Fibroblast of skin of right quadriceps (primary cell): ENCODE results near the gene RNF144A.
"Not testable (repeated sequence)": the region's sequence is repeated elsewhere in the genome, so short reads cannot be mapped to it uniquely, and the experiment has no call there.

Experiments
- DNase-seq: peaks from one replicate; pipeline ENCODE4 v3.0.0-alpha.2; 2013

Gene RNF144A, protein sequence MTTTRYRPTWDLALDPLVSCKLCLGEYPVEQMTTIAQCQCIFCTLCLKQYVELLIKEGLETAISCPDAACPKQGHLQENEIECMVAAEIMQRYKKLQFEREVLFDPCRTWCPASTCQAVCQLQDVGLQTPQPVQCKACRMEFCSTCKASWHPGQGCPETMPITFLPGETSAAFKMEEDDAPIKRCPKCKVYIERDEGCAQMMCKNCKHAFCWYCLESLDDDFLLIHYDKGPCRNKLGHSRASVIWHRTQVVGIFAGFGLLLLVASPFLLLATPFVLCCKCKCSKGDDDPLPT

DNA sequence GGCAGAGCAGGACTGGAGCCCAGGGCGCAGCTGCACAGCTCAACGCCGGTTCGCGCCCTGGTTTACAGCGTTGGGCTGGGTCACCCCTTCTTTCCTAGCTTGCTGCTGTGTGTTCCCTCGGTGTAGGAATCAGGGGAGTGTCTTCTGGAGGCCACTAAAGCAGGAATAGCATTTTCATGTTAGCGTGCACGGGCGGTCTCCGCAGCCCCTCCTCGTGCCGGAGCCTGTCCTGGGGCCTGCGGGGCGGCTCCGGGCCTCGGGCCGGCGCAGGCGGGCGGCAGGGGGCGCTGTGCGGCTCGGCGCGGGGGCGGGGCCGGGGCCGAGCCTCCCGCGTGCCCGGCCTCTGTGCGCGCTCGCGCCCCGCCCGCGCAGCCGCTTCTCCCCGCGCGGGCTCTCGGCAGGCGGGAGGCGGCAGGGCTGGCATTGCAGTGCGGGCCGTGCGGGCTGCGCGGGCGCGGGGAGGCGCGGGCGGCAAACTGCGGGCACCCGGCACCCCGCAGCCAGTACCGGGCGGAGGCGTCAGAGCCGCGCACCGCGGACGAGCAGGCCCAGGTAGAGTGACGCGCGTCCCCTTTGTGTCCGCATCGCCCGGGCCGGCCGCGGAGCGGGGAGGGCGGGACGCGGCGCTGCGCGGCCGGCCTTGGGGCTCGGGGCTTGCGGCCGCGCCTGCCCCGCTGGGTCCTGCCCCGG, at the start of gene RNF144A:
RNF144A (plus strand) TSS at position 342 of the 690 bp plus-strand sequence. CDS start 79,515 bp downstream, outside the sequence.
- peak; percentile 49 for DNase-seq

DNA sequence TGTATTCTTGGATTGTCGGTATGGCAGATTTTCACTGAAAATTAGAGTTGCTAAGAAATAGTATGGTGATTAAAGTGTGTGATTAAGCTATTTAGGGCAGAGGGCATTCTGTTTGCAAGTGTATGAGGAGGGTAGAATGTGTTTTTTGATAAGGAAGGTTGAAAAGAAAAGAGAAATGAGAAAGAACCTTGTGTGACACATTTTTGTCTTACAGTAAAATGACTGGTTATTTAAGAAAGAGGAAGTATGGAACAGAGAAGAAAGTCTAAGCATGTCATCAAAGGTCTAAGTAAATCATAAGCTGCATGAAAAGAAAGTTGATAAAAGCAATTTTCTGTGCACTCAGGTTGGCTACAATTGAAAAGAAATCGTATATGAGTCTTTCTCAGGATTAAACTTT, 44.8 kb upstream of the RNF144A start:
- no peak for DNase-seq

DNA sequence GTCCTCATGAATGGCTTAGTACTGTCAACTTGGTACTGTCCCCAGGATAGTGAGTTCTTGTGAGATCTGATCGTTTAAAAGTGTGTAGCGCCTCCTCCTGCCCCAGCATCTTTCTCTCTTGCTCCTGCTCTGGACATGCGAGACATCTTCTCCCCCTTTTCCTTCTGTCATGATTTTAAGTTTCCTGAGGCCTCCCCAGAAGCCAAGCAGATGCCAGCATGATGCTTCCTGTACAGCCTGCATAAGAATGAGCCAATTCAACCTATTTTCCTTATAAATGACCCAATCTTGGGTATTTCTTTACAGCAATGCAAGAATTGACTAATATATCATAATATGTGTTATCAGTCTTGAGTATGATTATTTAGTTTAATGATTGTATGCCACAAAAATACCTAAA, 43.2 kb upstream of the RNF144A start:
- no peak for DNase-seq

DNA sequence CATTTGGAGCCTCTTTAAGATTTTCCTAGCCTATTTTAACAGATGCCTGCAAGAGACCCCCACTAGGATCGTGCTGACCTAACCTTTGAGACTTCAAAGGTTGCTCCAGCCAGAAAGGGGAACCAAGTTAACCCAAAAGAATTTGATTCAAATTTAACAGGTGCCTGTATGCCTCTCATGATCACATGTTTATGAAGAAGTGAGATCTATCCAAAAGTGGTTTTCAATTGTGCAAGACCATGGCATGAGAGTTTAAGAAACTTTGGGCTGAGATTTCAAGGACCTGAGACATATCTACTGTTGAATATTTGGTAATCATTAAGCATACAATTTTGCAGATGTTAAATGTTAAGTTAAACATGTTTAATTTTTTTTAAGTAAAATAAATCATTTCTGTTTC, 40.9 kb upstream of the RNF144A start:
- DNase-seq: no peak

DNA sequence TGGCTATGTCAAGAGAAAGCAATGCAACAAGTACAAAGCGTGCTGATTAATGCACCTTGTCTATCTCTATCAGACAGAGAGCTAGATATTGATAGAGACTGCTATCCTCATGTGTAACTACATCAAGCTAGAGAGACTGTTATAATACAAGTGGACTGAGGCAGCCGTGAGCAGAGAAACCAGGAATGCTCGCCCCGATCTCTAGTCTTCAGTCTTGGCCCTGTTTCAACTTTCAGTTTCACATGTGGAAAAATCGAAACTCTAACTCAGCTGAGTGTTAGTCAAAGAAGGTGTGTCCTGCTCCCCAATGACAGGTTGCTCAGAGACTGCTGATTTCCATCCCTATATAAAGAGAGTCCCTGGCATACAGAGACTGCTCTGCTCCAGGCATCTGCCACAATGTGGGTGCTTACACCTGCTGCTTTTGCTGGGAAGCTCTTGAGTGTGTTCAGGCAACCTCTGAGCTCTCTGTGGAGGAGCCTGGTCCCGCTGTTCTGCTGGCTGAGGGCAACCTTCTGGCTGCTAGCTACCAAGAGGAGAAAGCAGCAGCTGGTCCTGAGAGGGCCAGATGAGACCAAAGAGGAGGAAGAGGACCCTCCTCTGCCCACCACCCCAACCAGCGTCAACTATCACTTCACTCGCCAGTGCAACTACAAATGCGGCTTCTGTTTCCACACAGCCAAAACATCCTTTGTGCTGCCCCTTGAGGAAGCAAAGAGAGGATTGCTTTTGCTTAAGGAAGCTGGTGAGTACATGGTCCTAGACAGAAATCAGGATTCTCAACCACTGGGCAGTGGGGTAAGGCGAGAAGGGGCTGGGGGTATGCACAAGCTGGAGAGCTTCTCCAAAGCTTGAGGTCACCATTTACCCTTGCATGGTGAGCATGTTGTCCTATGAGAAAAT, 39.6 kb upstream of the RNF144A start, which contains the start of gene RSAD2:
RSAD2 (plus strand) TSS at position 376 of the 903 bp plus-strand sequence; CDS start at position 400, 24 bp downstream.
- peak; percentile 25 for DNase-seq

DNA sequence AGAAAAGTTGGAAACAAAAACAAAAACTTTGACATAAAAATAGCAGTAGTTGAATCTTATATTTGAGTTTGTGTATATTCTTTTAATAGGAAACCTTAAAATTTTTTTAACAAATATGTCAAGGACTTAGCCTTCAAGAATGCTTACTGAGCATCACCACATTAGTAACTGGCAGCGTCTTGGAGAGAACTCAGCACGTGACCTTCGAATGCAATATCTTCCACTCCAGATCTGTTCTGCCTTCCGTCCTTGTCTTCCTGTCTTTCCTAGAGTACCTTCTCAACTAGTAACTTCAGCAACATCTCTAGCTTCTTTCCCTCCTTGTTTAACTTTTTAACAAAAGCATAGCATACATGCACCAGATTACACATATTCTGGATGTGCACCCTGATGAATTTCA, 38.7 kb upstream of the RNF144A start:
- no peak for DNase-seq

DNA sequence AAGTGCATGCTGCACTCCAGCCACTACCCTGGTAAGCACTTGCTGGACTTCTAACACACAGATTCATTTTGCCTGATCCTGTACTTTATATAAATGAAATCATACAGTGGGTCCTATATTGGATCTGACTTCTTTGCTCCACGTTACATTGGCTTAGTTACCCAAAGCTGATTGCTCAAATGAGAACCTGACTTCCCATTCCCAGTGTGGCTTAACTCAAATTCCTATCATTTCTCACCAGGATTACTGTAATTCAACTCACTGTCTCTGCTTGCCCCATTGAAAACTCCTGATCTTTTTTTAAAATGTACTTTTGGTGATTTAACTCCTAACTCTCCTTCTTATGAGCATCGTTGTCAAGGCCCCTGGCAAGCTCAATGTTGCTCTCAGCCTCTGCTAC, 38.2 kb upstream of the RNF144A start:
- no peak for DNase-seq

DNA sequence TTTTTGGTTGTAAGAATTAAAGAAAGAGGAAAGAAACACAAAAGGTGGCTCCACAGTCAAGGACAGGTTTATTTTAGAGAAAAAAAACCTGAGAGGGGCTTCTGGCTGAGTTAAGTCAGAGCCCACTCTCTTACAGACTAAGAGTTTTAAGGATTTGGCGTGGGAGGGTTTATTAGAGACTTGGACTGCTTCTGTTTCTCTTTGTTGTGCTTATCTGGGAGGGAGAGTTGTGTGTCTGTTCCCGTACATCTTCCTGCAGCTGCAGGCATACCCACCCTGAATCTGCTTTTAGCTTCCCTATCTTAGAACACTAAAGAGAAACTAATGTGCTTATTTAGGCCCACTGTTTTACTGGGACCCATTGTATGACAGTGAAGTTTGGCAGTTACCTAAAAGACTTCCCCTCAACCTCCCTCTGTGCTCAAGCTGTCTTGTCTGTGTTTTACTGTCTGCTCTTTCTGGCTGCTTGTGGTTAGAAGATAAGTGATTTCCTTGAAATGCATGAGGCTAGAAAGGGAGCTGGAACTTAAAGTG, 36.9 kb upstream of the RNF144A start:
- DNase-seq: no peak

DNA sequence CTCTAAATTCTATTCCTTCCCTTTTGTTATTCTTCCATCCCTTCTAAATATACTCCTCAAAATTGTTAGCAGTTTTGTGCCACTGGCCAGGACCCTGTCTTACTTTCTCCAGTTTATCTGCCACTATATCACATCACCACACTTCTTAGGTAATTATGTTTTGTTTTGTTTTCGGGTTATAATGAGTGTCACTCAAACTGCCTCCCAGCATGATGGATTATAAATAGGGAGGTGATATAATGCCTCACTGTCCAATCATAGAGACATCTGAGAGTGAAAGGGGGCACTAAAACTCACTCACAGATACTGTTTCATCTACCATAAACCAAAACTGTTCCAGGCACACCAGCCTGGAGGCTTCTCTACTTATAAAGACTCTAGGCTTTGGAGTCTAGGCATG, 36.2 kb upstream of the RNF144A start:
- no peak for DNase-seq

DNA sequence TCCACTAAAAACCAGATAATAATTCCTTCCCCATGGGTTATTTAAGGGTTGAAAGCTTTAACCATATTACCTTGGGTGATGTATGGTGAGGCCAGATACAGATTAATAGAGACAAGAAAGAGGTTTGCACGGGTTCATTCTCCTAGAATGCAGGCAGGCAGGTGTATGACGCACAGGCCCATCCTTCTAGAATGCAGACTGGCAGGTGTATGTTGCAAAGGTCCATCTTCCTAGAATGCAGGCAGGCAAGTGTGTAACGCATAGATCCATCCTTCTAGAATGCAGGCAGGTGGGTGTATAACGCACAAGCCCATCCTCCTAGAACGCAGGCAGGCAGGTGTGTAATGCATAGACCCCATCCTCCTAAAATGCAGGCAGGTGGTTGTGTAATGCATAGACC, 35.7 kb upstream of the RNF144A start:
- DNase-seq: no peak

DNA sequence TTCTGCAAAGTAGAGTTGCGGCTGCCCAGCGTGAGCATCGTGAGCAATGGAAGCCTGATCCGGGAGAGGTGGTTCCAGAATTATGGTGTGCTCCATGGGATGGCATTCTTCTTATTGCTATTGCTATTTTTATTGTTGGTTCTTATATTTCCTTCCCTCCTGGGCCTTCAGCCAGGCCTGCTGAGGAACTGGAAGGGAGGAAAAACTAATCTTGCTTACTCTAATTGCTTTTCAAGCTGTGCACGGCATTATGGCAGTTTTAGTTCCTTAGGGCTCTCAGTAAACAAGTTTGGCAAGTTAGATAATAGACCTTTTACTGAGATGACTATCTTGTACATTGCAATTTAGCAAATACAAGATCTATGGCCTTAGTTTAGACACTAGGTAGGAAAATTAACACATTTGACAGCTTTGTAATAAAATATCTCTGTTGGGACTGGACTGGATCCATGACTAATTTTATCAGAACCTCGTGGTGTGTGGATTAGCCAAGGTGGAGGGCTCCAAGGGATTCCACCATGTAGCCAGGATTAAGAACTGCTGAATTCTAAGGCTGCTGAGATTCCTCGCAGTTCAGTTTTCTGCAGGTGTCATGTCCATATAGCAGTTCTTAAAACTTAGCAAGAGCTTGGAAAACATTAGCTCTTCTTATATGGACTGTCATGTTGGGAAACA, 33.6 kb upstream of the RNF144A start:
- no peak for DNase-seq

DNA sequence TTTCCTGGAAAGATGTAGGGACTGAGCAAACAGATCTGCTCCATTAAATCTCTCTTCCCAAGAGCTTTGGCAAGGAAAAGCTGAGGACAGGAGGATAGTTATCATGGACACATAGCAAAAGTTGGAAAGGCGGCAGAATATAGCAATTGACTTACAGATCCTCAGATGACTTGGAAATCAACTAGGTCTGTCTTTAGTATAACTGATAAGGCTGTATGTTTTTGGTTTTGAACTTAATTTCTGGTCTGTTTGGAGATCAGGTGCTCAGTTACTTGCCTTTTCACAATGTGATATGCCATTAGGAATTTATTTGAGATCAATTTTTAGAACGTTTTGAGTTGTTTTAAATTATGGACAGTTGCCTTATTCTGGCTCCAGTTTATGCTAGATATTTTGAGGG, 31.7 kb upstream of the RNF144A start:
- no peak for DNase-seq

DNA sequence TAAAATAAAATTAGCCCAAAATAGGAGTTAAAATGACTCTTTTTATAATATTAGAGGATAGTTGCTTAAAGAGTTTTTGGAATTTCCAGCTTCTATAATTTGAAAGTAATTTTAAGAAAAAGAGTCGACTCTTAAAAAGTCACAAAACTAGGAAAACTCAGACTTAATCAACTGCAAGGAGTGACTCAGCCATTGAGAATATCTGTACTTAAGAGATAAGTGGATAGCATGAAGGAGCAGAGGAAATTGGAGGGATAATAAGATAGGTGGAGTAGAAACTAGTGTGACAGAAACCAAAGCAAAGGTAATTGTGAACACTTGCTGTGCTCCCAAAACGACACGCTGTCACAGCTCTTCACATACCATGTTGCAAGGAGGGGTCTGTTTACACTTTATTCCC, 31.2 kb upstream of the RNF144A start:
- no peak for DNase-seq

DNA sequence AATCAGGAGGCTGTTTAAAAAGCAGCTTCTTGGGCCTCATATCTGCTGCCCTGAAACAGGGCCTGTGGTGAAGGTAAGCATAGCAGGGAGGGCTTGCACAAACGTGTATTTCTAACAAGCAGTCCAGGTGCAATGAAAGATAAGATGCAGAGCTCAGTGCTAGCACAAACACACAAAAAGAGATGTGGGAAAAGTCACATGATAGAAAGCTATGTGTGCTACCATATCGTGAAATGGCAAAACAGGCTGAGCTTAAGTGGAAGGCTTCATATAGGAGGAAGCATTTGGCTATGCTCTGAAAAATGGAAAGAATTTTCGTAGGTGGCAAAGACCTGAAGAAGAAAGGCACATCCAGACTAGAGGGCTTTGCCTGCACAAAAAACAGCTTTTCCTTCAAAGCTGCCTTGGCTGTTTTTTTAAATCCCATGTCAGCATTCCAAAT, 29.4 kb upstream of the RNF144A start:
- no peak for DNase-seq

DNA sequence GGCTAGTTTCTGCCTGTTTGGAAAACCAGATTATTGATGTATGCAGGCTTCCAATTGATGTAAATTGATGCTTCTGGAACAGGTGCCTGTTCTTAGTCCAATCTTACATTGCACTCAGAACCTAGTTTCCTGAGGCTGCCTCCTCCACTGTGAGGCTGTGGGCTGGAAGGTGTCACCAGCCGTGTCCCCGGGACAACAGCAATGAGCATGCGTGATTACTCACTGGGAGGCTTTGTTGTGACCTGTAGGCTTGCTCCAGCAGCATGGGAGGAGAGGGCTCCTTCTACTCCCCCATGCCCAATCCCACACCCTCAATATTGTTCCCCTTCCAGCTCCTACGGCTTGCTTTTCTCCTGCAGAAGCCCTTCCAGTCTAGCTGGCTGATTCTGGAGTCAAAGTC, 28.5 kb upstream of the RNF144A start:
- DNase-seq: no peak

DNA sequence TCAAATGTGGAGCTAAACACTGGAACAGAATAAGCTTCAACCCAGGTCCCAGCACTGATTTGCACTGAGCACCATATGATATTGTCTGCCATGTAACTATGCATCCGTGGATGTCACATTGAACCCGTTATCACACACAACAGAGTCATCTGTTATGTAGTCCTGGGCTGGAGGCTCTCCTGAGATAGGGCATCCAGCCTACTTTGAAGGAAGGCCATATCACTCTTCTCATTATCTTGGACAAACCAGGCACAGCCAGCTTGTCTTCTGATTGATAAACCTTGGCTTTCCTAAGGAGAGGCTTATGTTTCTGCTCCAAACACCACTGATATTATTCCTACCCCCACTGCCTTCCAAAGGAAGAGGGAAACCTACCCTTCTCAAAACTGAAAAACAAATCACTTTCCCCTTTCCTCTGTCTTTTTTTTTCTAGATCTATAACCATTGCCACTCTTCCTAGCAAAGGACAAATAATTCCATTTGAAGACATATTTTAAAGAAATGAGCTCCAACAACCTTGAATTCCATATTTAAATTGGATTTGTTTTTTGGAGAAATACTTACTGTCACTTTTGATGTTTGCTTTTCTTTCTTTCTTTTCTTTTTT, 23.2 kb upstream of the RNF144A start:
- no peak for DNase-seq

DNA sequence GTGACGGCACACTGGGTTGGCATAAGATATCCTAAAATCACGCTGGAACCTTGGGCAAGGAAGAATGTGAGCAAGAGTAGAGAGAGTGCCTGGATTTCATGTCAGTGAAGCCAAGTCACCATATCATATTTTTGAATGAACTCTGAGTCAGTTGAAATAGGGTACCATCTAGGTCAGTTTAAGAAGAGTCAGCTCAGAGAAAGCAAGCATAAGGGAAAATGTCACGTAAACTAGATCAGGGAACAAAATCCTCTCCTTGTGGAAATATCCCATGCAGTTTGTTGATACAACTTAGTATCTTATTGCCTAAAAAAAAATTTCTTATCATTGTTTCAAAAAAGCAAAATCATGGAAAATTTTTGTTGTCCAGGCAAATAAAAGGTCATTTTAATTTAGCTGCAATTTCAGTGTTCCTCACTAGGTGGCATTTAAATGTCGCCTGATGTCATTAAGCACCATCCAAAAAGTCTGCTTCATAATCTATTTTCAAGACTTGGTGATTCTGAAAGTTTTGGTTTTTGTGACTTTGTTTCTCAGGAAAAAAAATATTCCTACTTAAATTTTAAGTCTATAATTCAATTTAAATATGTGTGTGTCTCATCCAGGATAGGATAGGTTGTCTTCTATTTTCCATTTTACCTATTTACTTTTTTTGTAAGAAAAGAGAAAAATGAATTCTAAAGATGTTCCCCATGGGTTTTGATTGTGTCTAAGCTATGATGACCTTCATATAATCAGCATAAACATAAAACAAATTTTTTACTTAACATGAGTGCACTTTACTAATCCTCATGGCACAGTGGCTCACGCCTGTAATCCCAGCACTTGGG, 20.1 kb upstream of the RNF144A start:
- DNase-seq: peak; percentile 35

DNA sequence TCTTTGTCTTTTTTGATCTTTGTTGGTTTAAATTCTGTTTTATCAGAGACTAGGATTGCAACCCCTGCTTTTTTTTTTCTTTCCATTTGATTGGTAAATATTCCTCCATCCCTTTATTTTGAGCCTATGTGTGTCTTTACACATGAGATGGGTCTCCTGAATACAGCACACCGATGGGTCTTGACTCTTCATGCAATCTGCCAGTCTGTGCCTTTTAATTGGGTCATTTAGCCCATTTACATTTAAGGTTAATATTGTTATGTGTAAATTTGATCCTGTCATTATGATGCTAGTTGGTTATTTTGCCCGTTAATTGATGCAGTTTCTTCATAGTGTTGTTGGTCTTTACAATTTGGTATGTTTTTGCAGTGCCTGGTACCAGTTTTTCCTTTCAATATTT, 14.6 kb upstream of the RNF144A start:
- DNase-seq: not testable (repeated sequence)

DNA sequence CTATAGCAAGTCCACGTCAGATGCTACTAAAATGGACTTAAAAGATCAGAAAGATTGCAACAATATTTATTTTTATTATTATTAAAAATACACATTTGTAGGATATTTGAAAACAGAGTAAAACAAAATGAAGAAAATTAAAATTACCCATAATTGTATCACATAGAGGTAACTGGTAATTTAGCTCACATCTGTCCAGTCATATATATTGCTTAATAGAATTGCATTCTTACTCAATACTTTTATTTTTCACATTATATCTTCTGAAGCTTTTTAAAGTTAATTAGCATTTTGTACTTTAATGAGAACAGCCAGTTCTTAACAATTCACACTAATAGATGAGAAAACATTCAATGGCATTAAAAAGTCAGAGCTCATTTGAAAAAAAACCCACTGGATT, 11.5 kb upstream of the RNF144A start:
- DNase-seq: no peak

DNA sequence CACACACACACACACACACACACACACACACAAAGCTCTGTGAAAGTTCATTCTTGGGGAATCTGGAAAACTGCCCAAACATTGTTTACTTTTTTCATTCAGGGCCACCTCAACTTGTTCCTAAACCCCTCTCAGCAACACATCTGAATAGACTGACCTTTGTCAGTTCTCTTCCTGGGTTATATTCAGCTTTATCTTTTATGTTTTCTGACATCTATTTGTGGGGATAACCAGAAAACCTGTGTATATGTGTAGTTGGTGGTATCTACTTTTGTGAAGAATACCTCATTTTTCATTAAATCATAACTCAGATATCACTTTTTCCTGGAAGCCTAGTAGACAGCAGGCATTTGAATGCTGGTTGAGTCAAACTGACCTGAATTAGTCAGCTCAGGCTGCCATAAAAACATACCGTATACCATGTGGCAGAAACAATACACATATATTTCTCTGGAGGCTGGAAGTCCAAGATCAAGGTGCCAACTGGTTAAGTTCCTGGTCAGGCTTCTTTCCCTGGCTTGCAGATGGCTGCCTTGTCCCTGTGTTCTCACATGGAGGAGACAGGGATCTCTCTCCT, 11.0 kb upstream of the RNF144A start:
- no peak for DNase-seq

DNA sequence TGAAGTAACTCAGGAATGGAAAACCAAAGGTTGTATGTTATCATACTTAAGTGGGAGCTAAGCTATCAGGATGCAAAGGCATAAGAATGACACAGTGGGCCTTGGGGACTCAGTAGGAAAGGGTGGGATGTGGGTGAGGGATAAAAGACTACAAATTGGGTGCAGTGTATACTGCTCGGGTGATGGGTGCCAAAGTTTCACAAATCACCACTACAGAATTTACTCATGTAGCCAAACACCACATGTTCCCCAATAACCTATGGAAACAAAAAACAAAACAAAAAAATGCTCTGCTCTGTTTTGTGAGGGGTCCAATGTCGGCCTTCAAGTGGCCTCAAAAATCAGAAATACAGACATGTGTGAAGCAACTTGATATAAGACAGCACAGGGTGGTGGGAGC, 8.9 kb upstream of the RNF144A start:
- DNase-seq: no peak
